ENCODE data around the gene CYFIP2. TPM values are rescaled to one million over a fixed set of nuclear protein-coding genes. Genes with fewer than 3 reads are reported as not detected.
A peak's percentile ranks its signal among the peaks of the same experiment; 100 is the strongest.
"Not testable (repeated sequence)": the region's sequence is repeated elsewhere in the genome, so short reads cannot be mapped to it uniquely, and the experiment has no call there.

CYFIP2 gene
- total and polyA plus RNA-seq, 4 experiments from 2014 or later, result 317 to 516 (median 379) TPM

DNA sequence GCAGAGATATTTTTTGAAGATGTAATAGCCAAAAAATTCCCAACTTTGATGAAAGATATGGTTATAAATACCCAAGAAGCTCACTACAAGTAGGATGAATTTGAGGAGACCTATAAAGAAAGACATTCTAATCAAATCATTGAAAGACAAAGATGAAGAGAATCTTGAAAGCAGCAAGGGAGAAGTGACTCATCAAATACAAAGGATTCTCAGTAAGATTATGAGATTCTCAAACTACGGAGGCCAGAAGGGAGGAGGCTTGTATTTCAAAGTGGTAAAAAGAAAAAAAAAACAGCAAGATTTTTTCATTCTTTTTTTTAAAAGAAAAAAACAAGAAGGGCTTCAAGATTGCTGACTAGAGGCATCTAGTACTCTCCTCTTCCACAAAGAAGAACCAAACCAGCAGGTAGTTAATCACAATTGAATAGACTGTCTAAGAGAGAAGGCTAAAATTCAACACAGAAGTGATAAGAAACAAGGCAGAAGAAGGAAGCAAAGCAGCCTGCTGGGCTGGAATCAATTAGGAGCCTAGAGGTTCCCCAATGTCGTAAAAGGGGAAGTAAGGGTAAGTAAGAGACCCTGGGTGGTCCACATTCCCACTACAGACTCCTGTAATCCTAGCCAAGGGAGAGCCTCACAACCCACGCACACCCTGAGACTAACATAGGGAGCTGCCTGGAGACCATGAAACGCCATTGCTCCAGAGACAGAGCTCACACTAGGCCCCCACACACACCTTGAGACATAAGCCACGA is 135.0 kb downstream of the CYFIP2 start:
- POLR2A ChIA-PET (ENCODE audit: partially characterized antibody), result no interaction called here
- Mint-ChIP-seq H3K4me3 (no peak overlapping the region), H3K9me3 (peaks cover 0 to 26% (median 20%) of the 10 kb centered on the region in 8 donors), H3K27ac (no peak overlapping the region), H3K4me1 (peaks cover 0 to 1% (median 0%) of the 10 kb centered on the region in 4 donors), H3K36me3 (peaks cover 5 to 18% of the 10 kb centered on the region in 2 donors), H3K27me3 (no peaks in the 10 kb centered on the region)
- Histone ChIP-seq H3K9me3 (ENCODE audit: control insufficient read depth in 1 of 2, low read length in 2 of 2) (no peaks in the 10 kb centered on the region), H3K36me3 (ENCODE audit: insufficient read depth, low read length) (no peaks in the 10 kb centered on the region), H3K27ac (ENCODE audit: low read depth, low read length) (no peak overlapping the region), H3K4me1 (ENCODE audit: insufficient read depth, low read length) (no peaks in the 10 kb centered on the region), H3K4me3 (ENCODE audit: low read length in 2 of 2) (no peak overlapping the region), H3K27me3 (ENCODE audit: insufficient read depth, low read length) (no peaks in the 10 kb centered on the region)
- intact Hi-C loops (cut with micrococcal nuclease), result no loop called here
- CTCF ChIA-PET (ENCODE audit: partially characterized antibody), result interaction anchor here (0.9 to 1.2 kb wide), 2 partner anchors 11 to 71 kb away, joined by 3 read pairs; no protein-coding TSS in a partner anchor
- no peak for DNase-seq

DNA sequence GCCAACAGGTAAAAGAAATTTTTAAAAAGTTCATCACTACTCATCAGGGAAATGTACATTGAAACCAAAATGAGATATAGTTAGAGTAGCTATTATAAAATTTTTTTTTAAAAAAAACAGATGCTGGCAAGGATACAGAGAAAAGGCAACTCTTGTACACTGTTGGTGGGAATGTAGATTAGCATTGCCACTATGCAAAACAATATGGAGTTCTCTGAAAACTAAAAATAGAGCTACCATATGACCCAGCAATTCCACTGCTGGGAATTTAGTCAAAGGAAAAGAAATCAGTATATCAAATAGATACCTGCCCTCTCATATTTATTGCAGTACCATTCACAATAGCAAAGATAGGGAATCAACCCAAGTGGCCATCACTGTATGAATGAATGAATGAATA is 149.9 kb downstream of the CYFIP2 start:
- POLR2A ChIA-PET (ENCODE audit: partially characterized antibody), result no interaction called here
- Histone ChIP-seq H3K36me3 (ENCODE audit: insufficient read depth, low read length) (no peaks in the 10 kb centered on the region), H3K4me3 (ENCODE audit: low read length in 2 of 2) (no peak overlapping the region), H3K9me3 (ENCODE audit: control insufficient read depth in 1 of 2, low read length in 2 of 2) (no peaks in the 10 kb centered on the region), H3K27me3 (ENCODE audit: insufficient read depth, low read length) (no peaks in the 10 kb centered on the region), H3K4me1 (ENCODE audit: insufficient read depth, low read length) (no peaks in the 10 kb centered on the region), H3K27ac (ENCODE audit: low read depth, low read length) (no peak overlapping the region)
- H3K4me3 Mint-ChIP-seq, result no peak overlapping the region
- H3K27me3 Mint-ChIP-seq, result peaks cover 0 to 2% of the 10 kb centered on the region in 2 donors
- intact Hi-C loops (cut with micrococcal nuclease), result no loop called here
- H3K27ac Mint-ChIP-seq, result no peak overlapping the region
- CTCF ChIA-PET (ENCODE audit: partially characterized antibody), result no interaction called here
- peaks cover 0 to 18% (median 10%) of the 10 kb centered on the region in 8 donors for H3K9me3 Mint-ChIP-seq
- no peak for DNase-seq
- H3K4me1 Mint-ChIP-seq, result no peaks in the 10 kb centered on the region
- no peaks in the 10 kb centered on the region for H3K36me3 Mint-ChIP-seq

- intact Hi-C loops (cut with micrococcal nuclease); H3K36me3 ChIP-seq (ENCODE audit: insufficient read depth, low read length); H3K4me3 Mint-ChIP-seq; CTCF ChIA-PET (ENCODE audit: partially characterized antibody); H3K27ac ChIP-seq (ENCODE audit: low read depth, low read length); H3K4me1 ChIP-seq (ENCODE audit: insufficient read depth, low read length); H3K27ac Mint-ChIP-seq; H3K9me3 ChIP-seq (ENCODE audit: control insufficient read depth in 1 of 2, low read length in 2 of 2); H3K4me3 ChIP-seq (ENCODE audit: low read length in 2 of 2); H3K36me3 Mint-ChIP-seq; DNase-seq; H3K4me1 Mint-ChIP-seq; H3K27me3 ChIP-seq (ENCODE audit: insufficient read depth, low read length); POLR2A ChIA-PET (ENCODE audit: partially characterized antibody); H3K27me3 Mint-ChIP-seq: not testable (repeated sequence)
- peaks cover 0 to 13% (median 7%) of the 10 kb centered on the region in 8 donors for H3K9me3 Mint-ChIP-seq
These were observed 153.6 kb downstream of the CYFIP2 start for GRCh38 chr5:157419521-157419920.

DNA sequence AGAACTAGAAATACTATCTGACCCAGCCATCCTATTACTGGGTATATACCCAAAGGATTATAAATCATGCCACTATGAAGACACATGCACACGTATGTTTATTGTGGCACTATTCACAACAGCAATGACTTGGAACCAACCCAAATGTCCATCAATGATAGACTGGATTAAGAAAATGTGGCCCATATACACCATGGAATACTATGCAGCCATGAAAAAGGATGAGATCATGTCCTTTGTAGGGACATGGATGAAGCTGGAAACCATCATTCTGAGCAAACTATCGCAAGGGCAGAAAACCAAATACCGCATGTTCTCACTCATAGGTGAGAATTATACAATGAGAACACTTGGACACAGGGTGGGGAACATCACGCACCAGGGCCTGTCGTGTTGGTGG is 164.0 kb downstream of the CYFIP2 start:
- H3K4me3 Mint-ChIP-seq; H3K27ac Mint-ChIP-seq; H3K27me3 ChIP-seq (ENCODE audit: insufficient read depth, low read length); H3K9me3 Mint-ChIP-seq; H3K9me3 ChIP-seq (ENCODE audit: control insufficient read depth in 1 of 2, low read length in 2 of 2); H3K4me1 Mint-ChIP-seq; DNase-seq; H3K36me3 ChIP-seq (ENCODE audit: insufficient read depth, low read length); POLR2A ChIA-PET (ENCODE audit: partially characterized antibody); H3K27me3 Mint-ChIP-seq; H3K36me3 Mint-ChIP-seq; H3K4me1 ChIP-seq (ENCODE audit: insufficient read depth, low read length); H3K27ac ChIP-seq (ENCODE audit: low read depth, low read length); H3K4me3 ChIP-seq (ENCODE audit: low read length in 2 of 2): not testable (repeated sequence)
- CTCF ChIA-PET (ENCODE audit: partially characterized antibody), result interaction anchor here (1.2 to 5.4 kb wide), 4 partner anchors 48 to 313 kb away, joined by 3 to 137 read pairs (median 66); partner anchors contain the start of gene LSM11
- intact Hi-C loops (cut with micrococcal nuclease), result loop anchor here (5.0 kb wide), 3 partner anchors 112 to 237 kb away; partner anchors contain the start of gene SOX30

GRCh38 chr5:157431544-157432200 is 165.7 kb downstream of the CYFIP2 start:
- CTCF ChIA-PET (ENCODE audit: partially characterized antibody), result interaction anchor here (0.6 to 5.4 kb wide), 34 partner anchors 9 to 327 kb away, joined by 3 to 137 read pairs (median 4); partner anchors contain the start of genes C5orf52, LSM11 and NIPAL4
- peaks cover 5 to 7% (median 5%) of the 10 kb centered on the region in 4 donors for H3K4me1 Mint-ChIP-seq
- peak; percentile 49 to 63 (median 59) for DNase-seq

GRCh38 chr5:157434096-157434495 is 168.2 kb downstream of the CYFIP2 start:
- intact Hi-C loops (cut with micrococcal nuclease), result loop anchor here (5.0 kb wide), 3 partner anchors 108 to 233 kb away; partner anchors contain the start of gene SOX30
- Mint-ChIP-seq H3K27ac (no peak overlapping the region), H3K36me3 (no peaks in the 10 kb centered on the region), H3K9me3 (no peaks in the 10 kb centered on the region), H3K4me1 (peaks cover 5 to 7% (median 5%) of the 10 kb centered on the region in 4 donors), H3K4me3 (no peak overlapping the region), H3K27me3 (no peaks in the 10 kb centered on the region)
- Histone ChIP-seq H3K27me3 (ENCODE audit: insufficient read depth, low read length) (no peaks in the 10 kb centered on the region), H3K9me3 (ENCODE audit: control insufficient read depth in 1 of 2, low read length in 2 of 2) (no peaks in the 10 kb centered on the region), H3K4me1 (ENCODE audit: insufficient read depth, low read length) (peaks cover 4% of the 10 kb centered on the region), H3K36me3 (ENCODE audit: insufficient read depth, low read length) (no peaks in the 10 kb centered on the region), H3K27ac (ENCODE audit: low read depth, low read length) (no peak overlapping the region), H3K4me3 (ENCODE audit: low read length in 2 of 2) (no peak overlapping the region)
- no peak for DNase-seq
- CTCF ChIA-PET (ENCODE audit: partially characterized antibody), result interaction anchor here (0.9 to 5.4 kb wide), 6 partner anchors 11 to 309 kb away, joined by 3 to 137 read pairs (median 32); partner anchors contain the start of gene LSM11
- POLR2A ChIA-PET (ENCODE audit: partially characterized antibody), result interaction anchor here (0.7 to 1.0 kb wide), 3 partner anchors 42 to 285 kb away, joined by 3 to 4 read pairs (median 3); no protein-coding TSS in a partner anchor

More at GRCh38 chr5:157431544-157432200, 165.7 kb downstream of the CYFIP2 start:
- intact Hi-C loops (cut with micrococcal nuclease), result loop anchor here (1.0 to 5.0 kb wide), 6 partner anchors 45 to 312 kb away; partner anchors contain the start of genes LSM11 and SOX30
- H3K27ac Mint-ChIP-seq, result peak overlapping the region in 6 of 7 donors; percentile 3 to 83 (median 77)
- H3K9me3 Mint-ChIP-seq, result no peaks in the 10 kb centered on the region
- Histone ChIP-seq H3K36me3 (ENCODE audit: insufficient read depth, low read length) (no peaks in the 10 kb centered on the region), H3K27ac (ENCODE audit: low read depth, low read length) (no peak overlapping the region), H3K4me3 (ENCODE audit: low read length in 2 of 2) (no peak overlapping the region), H3K9me3 (ENCODE audit: control insufficient read depth in 1 of 2, low read length in 2 of 2) (no peaks in the 10 kb centered on the region), H3K27me3 (ENCODE audit: insufficient read depth, low read length) (no peaks in the 10 kb centered on the region), H3K4me1 (ENCODE audit: insufficient read depth, low read length) (peaks cover 4% of the 10 kb centered on the region)
- H3K27me3 Mint-ChIP-seq, result no peaks in the 10 kb centered on the region
- POLR2A ChIA-PET (ENCODE audit: partially characterized antibody), result interaction anchor here (0.7 to 1.4 kb wide), 3 partner anchors 287 to 312 kb away, joined by 3 to 9 read pairs (median 4); partner anchors contain the start of genes LSM11 and THG1L
- H3K36me3 Mint-ChIP-seq, result no peaks in the 10 kb centered on the region
- H3K4me3 Mint-ChIP-seq, result peak overlapping the region in 4 of 8 donors; percentile 17 to 65 (median 42)

GRCh38 chr5:157443041-157443549 is 177.2 kb downstream of the CYFIP2 start:
- no peak overlapping the region for H3K4me3 Mint-ChIP-seq
- POLR2A ChIA-PET (ENCODE audit: partially characterized antibody), result no interaction called here

More at GRCh38 chr5:157443041-157443549, 177.2 kb downstream of the CYFIP2 start:
- H3K27ac ChIP-seq (ENCODE audit: low read depth, low read length), result no peak overlapping the region
- intact Hi-C loops (cut with micrococcal nuclease), result no loop called here
- H3K9me3 ChIP-seq (ENCODE audit: control insufficient read depth in 1 of 2, low read length in 2 of 2), result no peaks in the 10 kb centered on the region
- Mint-ChIP-seq H3K27ac (peak overlapping the region in 1 of 7 donors; percentile 58), H3K27me3 (no peaks in the 10 kb centered on the region), H3K9me3 (no peaks in the 10 kb centered on the region), H3K4me1 (no peaks in the 10 kb centered on the region), H3K36me3 (no peaks in the 10 kb centered on the region)
- no peak overlapping the region for H3K4me3 ChIP-seq (ENCODE audit: low read length in 2 of 2)
- no peak for DNase-seq
- H3K36me3 ChIP-seq (ENCODE audit: insufficient read depth, low read length), result no peaks in the 10 kb centered on the region
- no peaks in the 10 kb centered on the region for H3K27me3 ChIP-seq (ENCODE audit: insufficient read depth, low read length)
- CTCF ChIA-PET (ENCODE audit: partially characterized antibody), result interaction anchor here (0.6 to 1.4 kb wide), 3 partner anchors 16 to 300 kb away, joined by 3 read pairs; partner anchors contain the start of gene LSM11
- H3K4me1 ChIP-seq (ENCODE audit: insufficient read depth, low read length), result no peaks in the 10 kb centered on the region

Measured in CD4-positive, alpha-beta memory T cell (primary cell).